Measurements from ENCODE around the gene DYNLT4. TPM values are rescaled to one million over a fixed set of nuclear protein-coding genes. Genes with fewer than 3 reads are reported as not detected.
A peak's percentile ranks its signal among the peaks of the same experiment; 100 is the strongest.
"Not testable (repeated sequence)": the region's sequence is repeated elsewhere in the genome, so short reads cannot be mapped to it uniquely, and the experiment has no call there.

Gene DYNLT4
- total RNA-seq, 1 donor from 2014 or later, result 0.32 TPM

DNA sequence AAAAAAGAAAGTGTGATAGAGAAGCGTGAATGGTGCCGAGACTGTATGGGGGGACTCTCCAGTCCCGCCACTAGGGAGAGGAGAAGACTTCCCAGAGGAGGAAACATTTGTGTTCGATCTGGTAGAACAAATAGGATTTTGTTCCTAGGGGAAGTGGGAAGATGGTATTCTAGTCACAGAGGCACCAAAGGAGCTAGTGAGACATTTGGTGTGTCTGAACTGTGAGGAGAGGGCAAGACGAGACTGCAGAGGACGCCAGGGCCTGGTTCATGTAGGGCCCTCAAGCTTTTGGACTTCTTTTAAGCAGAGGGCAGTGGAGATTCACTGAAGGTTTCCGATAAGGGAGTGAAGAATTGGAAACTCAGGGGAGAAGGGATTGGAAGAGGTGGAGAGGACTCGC lies 4.1 kb upstream of the DYNLT4 start:
- no peaks in the 10 kb centered on the region for H3K9me3 Mint-ChIP-seq
- peak overlapping the region; percentile 1 for H3K4me3 Mint-ChIP-seq (ENCODE audit: low read depth)
- peaks cover 64% of the 10 kb centered on the region for H3K4me1 Mint-ChIP-seq (ENCODE audit: low read depth)
- intact Hi-C loops (cut with micrococcal nuclease), result no loop called here
- H3K27me3 Mint-ChIP-seq (ENCODE audit: low read depth), result no peaks in the 10 kb centered on the region
- H3K27ac Mint-ChIP-seq, result peak overlapping the region; percentile 99
- H3K36me3 Mint-ChIP-seq (ENCODE audit: low read depth), result peaks cover 74% of the 10 kb centered on the region
- no peak for DNase-seq (ENCODE audit: low spot score)

DNA sequence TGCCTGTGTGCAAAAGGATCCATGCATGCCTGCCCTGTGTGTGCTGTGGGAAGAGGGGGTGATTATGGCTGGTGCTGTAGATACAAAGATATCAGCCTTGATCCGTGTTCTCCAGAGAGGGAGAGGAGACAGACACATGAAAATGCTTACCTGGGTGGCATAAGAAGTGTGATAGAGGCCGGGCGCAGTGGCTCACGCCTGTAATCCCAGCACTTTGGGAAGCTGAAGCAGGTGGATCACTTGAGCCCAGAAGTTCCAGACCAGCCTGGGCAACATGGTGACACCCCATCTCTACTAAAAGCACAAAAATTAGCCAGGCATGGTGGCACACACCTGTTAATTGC lies 3.6 kb upstream of the DYNLT4 start:
- peaks cover 64% of the 10 kb centered on the region for H3K4me1 Mint-ChIP-seq (ENCODE audit: low read depth)
- H3K27me3 Mint-ChIP-seq (ENCODE audit: low read depth); intact Hi-C loops (cut with micrococcal nuclease); H3K4me3 Mint-ChIP-seq (ENCODE audit: low read depth); H3K9me3 Mint-ChIP-seq; DNase-seq (ENCODE audit: low spot score): not testable (repeated sequence)
- peak overlapping the region; percentile 99 for H3K27ac Mint-ChIP-seq
- H3K36me3 Mint-ChIP-seq (ENCODE audit: low read depth), result peaks cover 74% of the 10 kb centered on the region

DNA sequence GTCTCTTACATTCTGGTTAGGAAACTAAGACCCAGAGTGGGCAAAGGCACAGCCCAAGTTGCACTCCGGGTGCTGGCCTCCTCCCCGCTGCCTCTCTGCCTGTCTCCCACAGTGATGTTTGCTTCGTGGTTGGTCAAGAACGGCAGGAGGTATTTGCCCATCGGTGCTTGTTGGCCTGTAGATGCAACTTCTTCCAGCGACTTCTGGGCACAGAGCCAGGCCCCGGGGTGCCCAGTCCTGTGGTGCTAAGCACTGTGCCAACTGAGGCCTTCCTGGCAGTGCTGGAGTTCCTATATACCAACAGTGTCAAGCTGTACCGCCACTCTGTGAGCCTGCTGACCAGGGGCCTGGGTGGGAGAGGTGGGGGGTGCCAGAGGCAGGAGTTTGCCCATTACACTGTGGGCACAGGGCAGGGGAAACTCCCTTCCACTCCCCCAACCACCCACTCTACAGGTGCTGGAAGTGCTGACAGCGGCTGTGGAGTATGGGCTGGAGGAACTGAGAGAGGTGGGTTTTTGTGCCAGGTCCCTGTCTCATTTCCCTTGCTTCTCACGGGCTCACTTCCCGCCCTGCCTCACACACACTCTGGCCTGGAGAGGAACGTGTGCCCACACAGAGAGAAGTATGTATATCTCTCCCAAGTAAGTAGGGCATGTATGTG lies 3.1 kb upstream of the DYNLT4 start:
- intact Hi-C loops (cut with micrococcal nuclease), result no loop called here
- Mint-ChIP-seq H3K9me3 (no peaks in the 10 kb centered on the region), H3K27ac (peak overlapping the region; percentile 99), H3K4me3 (ENCODE audit: low read depth) (peak overlapping the region; percentile 75), H3K4me1 (ENCODE audit: low read depth) (peaks cover 65% of the 10 kb centered on the region), H3K27me3 (ENCODE audit: low read depth) (no peaks in the 10 kb centered on the region), H3K36me3 (ENCODE audit: low read depth) (peaks cover 74% of the 10 kb centered on the region)
- no peak for DNase-seq (ENCODE audit: low spot score)

DNA sequence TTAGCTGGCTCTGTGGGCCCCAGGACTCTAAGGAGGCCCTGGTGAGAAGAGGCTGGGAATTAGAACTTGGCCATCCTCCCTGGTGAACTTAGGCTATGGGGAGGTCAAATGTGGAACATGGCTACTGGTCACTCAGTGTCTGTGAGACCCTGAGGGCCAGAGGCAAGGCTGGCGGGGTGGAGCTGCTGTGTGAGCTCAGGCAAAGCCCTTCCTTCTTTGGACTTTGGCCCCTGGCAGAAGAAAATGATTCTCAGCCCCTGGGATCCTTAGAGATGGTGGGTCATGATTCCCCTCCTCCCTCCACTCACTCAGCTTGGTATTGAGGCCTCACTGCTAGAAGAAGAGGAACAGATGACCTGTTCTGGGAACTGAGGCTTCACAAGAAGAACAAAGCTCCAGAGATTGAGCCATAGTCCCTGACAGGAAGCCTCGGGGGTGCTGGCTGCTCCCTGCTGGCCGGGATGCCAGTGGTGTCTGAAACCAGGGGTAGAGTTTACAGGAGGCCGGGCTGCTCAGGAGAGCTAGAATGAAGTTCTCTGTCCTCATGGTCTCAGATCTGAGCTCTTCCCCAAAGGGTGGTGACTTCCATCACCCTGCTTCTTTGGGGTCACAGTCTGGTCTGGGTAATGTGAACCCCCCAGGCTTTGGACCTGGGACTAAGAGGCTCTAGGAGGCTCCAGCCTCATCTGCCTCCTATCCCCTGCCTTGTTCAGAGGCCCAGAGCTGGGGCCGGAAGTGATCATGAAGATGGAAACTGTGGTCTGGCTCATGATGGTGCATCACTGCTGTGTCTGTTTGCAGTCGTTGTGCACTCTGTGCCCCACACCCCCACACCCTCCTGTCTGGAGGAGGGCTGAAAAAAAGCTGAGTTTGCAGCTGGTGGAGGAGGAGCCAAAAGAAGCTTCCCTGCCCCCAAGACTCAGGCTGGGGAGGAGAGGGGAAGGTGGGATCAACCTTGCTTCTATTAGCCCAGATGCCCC lies 2.1 kb upstream of the DYNLT4 start:
- Mint-ChIP-seq H3K4me3 (ENCODE audit: low read depth) (peak overlapping the region; percentile 75), H3K9me3 (no peaks in the 10 kb centered on the region), H3K36me3 (ENCODE audit: low read depth) (peaks cover 75% of the 10 kb centered on the region), H3K27ac (peak overlapping the region; percentile 99), H3K27me3 (ENCODE audit: low read depth) (no peaks in the 10 kb centered on the region), H3K4me1 (ENCODE audit: low read depth) (peaks cover 63% of the 10 kb centered on the region)
- intact Hi-C loops (cut with micrococcal nuclease), result loop anchor here (1.0 to 10.0 kb wide), 7 partner anchors 8 to 876 kb away; partner anchors contain the start of genes ARMH1, GPBP1L1, KIF2C and NASP
- peak; percentile 88 for DNase-seq (ENCODE audit: low spot score)

DNA sequence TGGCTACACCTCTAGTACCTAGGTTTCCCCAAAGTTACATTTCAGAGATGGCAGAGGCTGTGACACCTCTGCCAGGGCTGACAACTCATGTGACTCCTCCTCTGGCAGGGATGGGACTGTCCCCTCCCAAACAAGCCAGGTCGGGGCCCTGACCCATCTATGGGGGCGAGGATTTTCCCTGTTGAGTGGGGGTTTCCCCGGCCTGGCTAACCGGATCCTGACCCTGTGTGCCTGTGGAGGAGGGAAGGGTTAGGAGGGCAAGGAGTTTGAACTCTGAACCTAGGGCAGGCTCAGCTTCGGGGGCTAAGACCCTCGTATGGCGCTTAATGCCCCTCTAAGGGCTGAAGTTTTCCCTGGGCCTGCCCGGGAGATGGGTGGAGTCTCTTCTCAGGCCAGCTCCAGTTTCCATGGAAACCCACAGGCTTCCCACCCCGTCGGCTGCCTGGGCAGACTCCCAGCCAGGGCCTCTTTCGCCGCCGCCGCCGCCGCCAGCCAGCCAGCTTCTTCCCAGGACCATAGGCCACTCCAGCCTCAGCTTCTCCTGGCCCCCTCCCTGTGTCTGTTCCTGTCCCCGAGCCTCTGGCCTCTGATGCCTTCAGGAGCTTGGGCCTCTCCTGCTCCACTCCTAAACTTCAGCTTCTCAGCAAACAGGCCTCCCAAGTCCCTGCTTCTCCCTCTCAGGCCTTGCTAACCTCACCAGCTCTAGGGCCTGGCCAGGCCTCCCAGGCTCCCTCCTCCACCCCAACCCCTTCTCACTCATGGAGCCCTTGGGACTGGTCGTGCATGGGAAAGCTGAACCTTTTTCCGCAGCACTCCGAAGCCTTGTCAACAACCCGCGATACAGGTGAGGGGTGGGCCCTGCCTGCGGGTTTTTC lies 1.1 kb upstream of the DYNLT4 start, which contains the start of gene BTBD19:
BTBD19 (plus strand) TSS at position 461 of the 875 bp plus-strand sequence; CDS start at position 759, 298 bp downstream.
- no peaks in the 10 kb centered on the region for H3K9me3 Mint-ChIP-seq
- H3K4me3 Mint-ChIP-seq (ENCODE audit: low read depth), result peak within 1 kb of the TSS; percentile 75
- H3K27me3 Mint-ChIP-seq (ENCODE audit: low read depth), result no peaks in the 10 kb centered on the region
- no peak for DNase-seq (ENCODE audit: low spot score)
- H3K36me3 Mint-ChIP-seq (ENCODE audit: low read depth), result peaks cover 77% of the 10 kb centered on the region
- H3K27ac Mint-ChIP-seq, result peak within 1 kb of the TSS; percentile 99
- intact Hi-C loops (cut with micrococcal nuclease), result loop anchor here (2.0 to 10.0 kb wide), 5 partner anchors 77 to 877 kb away; partner anchors contain the start of genes ARMH1, GPBP1L1, NASP and RNU5D-1
- H3K4me1 Mint-ChIP-seq (ENCODE audit: low read depth), result peaks cover 62% of the 10 kb centered on the region

DNA sequence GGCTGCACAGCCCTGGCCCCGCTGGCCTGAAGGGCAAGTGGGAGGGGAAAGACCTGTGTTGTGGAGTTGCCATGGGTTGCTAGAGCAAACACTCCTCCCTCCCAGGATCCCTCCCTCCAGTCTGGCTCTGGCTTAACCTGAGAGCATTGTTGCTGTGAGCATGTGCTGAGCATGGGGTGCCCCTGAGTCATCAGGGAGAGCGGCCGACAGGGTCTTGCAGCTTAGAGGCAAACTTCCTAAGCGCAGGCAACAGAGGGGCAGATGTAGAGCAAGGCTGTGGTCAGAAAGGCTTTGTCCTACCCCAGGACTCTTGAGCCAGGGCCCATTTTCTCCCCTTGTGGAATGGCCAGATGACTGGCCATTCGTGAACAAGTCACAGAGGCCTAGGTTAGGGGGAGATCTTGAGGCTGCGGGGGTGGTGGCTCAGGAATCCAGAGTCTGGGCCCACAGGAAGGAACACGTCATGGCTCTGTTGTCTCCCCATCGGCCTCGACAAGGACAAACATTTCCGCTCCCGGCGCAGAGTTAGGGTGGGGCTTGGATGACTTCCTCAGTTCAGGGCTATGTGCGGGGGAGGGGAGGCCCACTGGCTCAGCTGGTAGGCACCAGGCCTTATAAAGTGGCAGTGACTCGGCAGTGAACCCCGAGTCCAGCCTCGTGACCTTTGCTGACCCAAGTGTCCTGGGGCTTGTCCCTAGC lies 362 bp upstream of the DYNLT4 start:
- Mint-ChIP-seq H3K27ac (peak overlapping the region; percentile 99), H3K4me3 (ENCODE audit: low read depth) (peak overlapping the region; percentile 75), H3K27me3 (ENCODE audit: low read depth) (no peaks in the 10 kb centered on the region), H3K36me3 (ENCODE audit: low read depth) (peaks cover 84% of the 10 kb centered on the region), H3K4me1 (ENCODE audit: low read depth) (peaks cover 68% of the 10 kb centered on the region), H3K9me3 (no peaks in the 10 kb centered on the region)
- DNase-seq (ENCODE audit: low spot score), result peak; percentile 87
- intact Hi-C loops (cut with micrococcal nuclease), result loop anchor here (1.0 to 10.0 kb wide), 8 partner anchors 13 to 877 kb away; partner anchors contain the start of genes ARMH1, GPBP1L1, NASP and RNU5D-1

DNA sequence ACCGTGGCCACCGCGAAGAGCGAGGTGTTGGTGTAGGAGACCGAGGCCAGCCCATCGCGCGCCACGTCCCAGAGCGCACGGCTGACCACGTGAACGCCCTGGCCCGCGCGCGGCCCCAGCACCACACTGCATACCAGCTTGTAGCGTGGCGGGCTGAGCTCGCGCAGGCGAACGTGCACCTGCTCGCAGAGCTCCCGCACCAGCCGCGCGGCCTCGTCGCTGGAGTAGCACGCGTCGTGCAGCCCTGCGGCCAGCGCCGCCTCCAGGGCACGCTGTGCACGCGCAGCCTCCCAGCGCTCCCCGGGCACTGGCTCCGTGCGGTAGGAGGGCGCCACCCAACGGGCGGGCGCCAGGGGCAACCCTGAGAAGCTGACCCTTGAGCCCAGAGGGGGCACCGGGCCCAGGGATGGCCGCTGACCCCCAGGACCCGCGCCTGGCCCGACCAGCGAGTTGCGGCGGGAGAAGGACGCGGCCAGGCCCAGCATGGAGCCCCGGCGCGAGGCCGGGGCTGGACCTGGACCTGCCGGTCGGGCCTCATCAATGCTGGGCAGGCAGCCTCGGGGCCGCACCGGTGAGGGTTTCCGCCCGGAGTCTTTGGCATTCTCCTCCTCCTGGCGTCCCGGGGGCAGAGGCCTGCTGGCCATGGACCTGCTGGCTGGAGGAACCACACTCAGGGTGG lies 987 bp downstream of the DYNLT4 start:
- no peak for DNase-seq (ENCODE audit: low spot score)
- peaks cover 64% of the 10 kb centered on the region for H3K4me1 Mint-ChIP-seq (ENCODE audit: low read depth)
- H3K27me3 Mint-ChIP-seq (ENCODE audit: low read depth), result no peaks in the 10 kb centered on the region
- intact Hi-C loops (cut with micrococcal nuclease), result loop anchor here (2.0 to 10.0 kb wide), 5 partner anchors 134 to 879 kb away; partner anchors contain the start of genes ARMH1, GPBP1L1, NASP and TESK2
- H3K36me3 Mint-ChIP-seq (ENCODE audit: low read depth), result peaks cover 84% of the 10 kb centered on the region
- no peaks in the 10 kb centered on the region for H3K9me3 Mint-ChIP-seq
- peak overlapping the region; percentile 99 for H3K27ac Mint-ChIP-seq
- H3K4me3 Mint-ChIP-seq (ENCODE audit: low read depth), result no peak overlapping the region

DNA sequence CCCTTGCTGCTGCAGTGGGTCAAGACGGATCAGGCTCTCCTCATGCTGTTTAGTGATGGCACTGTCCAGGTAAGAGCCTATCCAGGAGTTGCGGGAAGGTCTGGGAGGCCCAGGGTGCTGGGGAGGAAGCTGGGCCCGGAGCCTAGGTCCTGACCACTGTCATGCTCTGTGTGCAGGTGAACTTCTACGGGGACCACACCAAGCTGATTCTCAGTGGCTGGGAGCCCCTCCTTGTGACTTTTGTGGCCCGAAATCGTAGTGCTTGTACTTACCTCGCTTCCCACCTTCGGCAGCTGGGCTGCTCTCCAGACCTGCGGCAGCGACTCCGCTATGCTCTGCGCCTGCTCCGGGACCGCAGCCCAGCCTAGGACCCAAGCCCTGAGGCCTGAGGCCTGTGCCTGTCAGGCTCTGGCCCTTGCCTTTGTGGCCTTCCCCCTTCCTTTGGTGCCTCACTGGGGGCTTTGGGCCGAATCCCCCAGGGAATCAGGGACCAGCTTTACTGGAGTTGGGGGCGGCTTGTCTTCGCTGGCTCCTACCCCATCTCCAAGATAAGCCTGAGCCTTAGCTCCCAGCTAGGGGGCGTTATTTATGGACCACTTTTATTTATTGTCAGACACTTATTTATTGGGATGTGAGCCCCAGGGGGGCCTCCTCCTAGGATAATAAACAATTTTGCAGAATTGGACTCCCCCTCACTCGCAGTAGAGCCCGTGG lies 1.7 kb downstream of the DYNLT4 start:
- Mint-ChIP-seq H3K4me1 (ENCODE audit: low read depth) (peaks cover 58% of the 10 kb centered on the region), H3K27me3 (ENCODE audit: low read depth) (no peaks in the 10 kb centered on the region), H3K36me3 (ENCODE audit: low read depth) (peaks cover 84% of the 10 kb centered on the region), H3K4me3 (ENCODE audit: low read depth) (peak overlapping the region; percentile 52), H3K27ac (peak overlapping the region; percentile 76), H3K9me3 (no peaks in the 10 kb centered on the region)
- no peak for DNase-seq (ENCODE audit: low spot score)
- intact Hi-C loops (cut with micrococcal nuclease), result loop anchor here (2.0 to 10.0 kb wide), 5 partner anchors 133 to 879 kb away; partner anchors contain the start of genes ARMH1, GPBP1L1, NASP and TESK2

DNA sequence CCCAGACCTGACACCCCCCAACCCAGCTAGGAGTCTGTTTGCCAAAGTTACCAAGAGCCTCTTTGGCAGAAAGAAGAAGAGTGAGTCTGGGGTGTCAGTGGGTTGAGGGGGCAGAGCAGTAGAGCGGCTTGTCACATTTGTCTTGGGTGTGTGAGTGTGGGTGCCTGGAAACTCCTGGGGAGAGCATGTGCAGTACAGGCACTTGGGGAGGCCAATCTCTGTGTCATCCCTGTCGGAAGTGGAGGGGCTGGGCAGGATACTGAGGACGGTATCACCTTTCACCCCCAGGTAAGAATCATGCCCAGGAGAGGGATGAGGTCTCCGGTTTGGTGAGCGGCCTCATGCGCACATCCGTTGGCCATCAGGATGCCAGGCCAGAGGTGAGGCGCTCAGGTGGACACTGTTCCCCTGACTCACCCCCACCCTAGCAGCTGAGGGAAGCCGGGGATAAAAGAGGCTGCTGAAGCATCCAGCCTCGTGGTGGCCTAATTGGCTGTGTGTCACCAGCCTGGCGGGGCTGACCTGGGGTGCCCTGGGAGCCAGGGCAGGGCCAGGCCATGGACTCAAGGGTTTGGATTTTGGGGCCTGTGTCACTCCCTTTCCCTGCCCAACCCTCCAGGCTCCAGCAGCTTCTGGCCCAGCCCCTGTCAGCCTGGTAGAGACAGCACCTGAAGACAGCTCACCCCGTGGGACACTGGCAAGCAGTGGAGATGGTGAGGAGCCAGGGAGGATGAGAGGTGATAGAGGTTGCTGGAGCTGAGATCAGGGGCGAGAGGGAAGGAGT lies 3.6 kb downstream of the DYNLT4 start:
- intact Hi-C loops (cut with micrococcal nuclease), result loop anchor here (5.0 to 10.0 kb wide), 3 partner anchors 209 to 881 kb away; partner anchors contain the start of genes GPBP1L1, HECTD3, NASP and TMEM69
- no peaks in the 10 kb centered on the region for H3K9me3 Mint-ChIP-seq
- H3K4me1 Mint-ChIP-seq (ENCODE audit: low read depth), result peaks cover 45% of the 10 kb centered on the region
- H3K27ac Mint-ChIP-seq, result peak overlapping the region; percentile 48
- peaks cover 69% of the 10 kb centered on the region for H3K36me3 Mint-ChIP-seq (ENCODE audit: low read depth)
- DNase-seq (ENCODE audit: low spot score), result no peak
- no peaks in the 10 kb centered on the region for H3K27me3 Mint-ChIP-seq (ENCODE audit: low read depth)
- peak overlapping the region; percentile 91 for H3K4me3 Mint-ChIP-seq (ENCODE audit: low read depth)

DNA sequence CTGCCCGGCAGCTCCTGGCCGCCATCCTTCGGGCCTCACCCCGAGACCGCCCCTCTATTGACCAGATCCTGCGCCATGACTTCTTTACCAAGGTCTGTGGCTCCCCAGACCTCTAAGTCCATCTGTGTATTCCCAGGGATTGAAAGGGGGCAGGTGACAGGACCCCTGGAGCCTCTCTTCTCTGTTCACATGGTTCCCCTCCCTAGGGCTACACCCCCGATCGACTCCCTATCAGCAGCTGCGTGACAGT lies 4.2 kb downstream of the DYNLT4 start:
- DNase-seq (ENCODE audit: low spot score), result no peak
- peaks cover 41% of the 10 kb centered on the region for H3K4me1 Mint-ChIP-seq (ENCODE audit: low read depth)
- H3K36me3 Mint-ChIP-seq (ENCODE audit: low read depth), result peaks cover 65% of the 10 kb centered on the region
- H3K27ac Mint-ChIP-seq, result peak overlapping the region; percentile 48
- H3K4me3 Mint-ChIP-seq (ENCODE audit: low read depth), result peak overlapping the region; percentile 91
- intact Hi-C loops (cut with micrococcal nuclease), result loop anchor here (5.0 to 10.0 kb wide), 3 partner anchors 209 to 882 kb away; partner anchors contain the start of genes GPBP1L1, HECTD3, NASP and TMEM69
- no peaks in the 10 kb centered on the region for H3K27me3 Mint-ChIP-seq (ENCODE audit: low read depth)
- no peaks in the 10 kb centered on the region for H3K9me3 Mint-ChIP-seq

All from activated T-helper 2 cell treated with anti-CD3 and anti-CD28 coated beads, Interferon-gamma antibody, Interleukin-2, Interleukin-4, amounts not matched to agents 10 μg/mL and 5 μg/mL and 100 μg/mL, durations not matched to agents 14 hours and 24 hours and 36 hours (primary cell).